Naive thymus-derived CD4-positive, alpha-beta T cell (primary cell): Measurements from ENCODE around the gene AK3. TPM values are rescaled to one million over a fixed set of nuclear protein-coding genes. Genes with fewer than 3 reads are reported as not detected.

ENCODE experiments used
- ATAC-seq: fragments of 150-1000 bp; cut with Tn5 transposase; 2 replicates; pipeline ENCODE4 v1.10.0; 2021; ENCODE audit warnings: mild to moderate bottlenecking, moderate library complexity
- CTCF ChIA-PET: fragments of 350-600 bp; sonication (Branson Sonifier 250); formaldehyde crosslinking; loops from one replicate; lab custom pipeline; 2021; ENCODE audit warnings: antibody characterized with exemption; lab: Charles Lee
- POLR2A ChIA-PET: fragments of 350-600 bp; sonication (Branson Sonifier 250); formaldehyde crosslinking; loops from one replicate; lab custom pipeline; 2021; ENCODE audit warnings: antibody characterized with exemption, inconsistent platforms; lab: Charles Lee
- DNase-seq, 9 donors: peaks; one replicate each; pipeline versions ENCODE4 v3.0.0 to v3.0.0-alpha.2; 2020 to 2022; ENCODE audit warnings: mixed read lengths in 1 of 9
- H3K27ac ChIP-seq: one replicate; pipeline ENCODE4 v1.7.0; 2013; ENCODE audit warnings: mild to moderate bottlenecking, low read depth, low read length, moderate library complexity
- H3K27me3 ChIP-seq, 2 donors: one replicate each; pipeline ENCODE4 v1.7.0; 2013; ENCODE audit warnings: low read length in 2 of 2, mild to moderate bottlenecking in 2 of 2, moderate library complexity in 2 of 2; ENCODE audit not compliant: control insufficient read depth in 2 of 2, insufficient read depth in 2 of 2
- H3K36me3 ChIP-seq, 3 experiments: 1 replicate in 2 of 3; 2 replicates in 1 of 3; pipeline ENCODE4 v1.7.0; 2013; ENCODE audit warnings: low read length in 3 of 3, mild to moderate bottlenecking in 3 of 3, moderate library complexity in 1 of 3; ENCODE audit not compliant: insufficient read depth in 3 of 3, control insufficient read depth in 2 of 3
- H3K4me1 ChIP-seq, 2 donors: one replicate each; pipeline ENCODE4 v1.7.0; 2013; ENCODE audit warnings: low read length in 2 of 2, mild to moderate bottlenecking in 2 of 2, moderate library complexity in 1 of 2; ENCODE audit not compliant: control insufficient read depth in 2 of 2, insufficient read depth in 2 of 2
- H3K4me3 ChIP-seq: 2 replicates; pipeline ENCODE4 v1.7.0; 2013; ENCODE audit warnings: mild to moderate bottlenecking, low read length
- H3K9me3 ChIP-seq, 3 experiments: 1 replicate in 2 of 3; 2 replicates in 1 of 3; pipeline ENCODE4 v1.7.0; 2013; ENCODE audit warnings: low read length in 3 of 3; ENCODE audit not compliant: control insufficient read depth in 2 of 3
- H3K27ac Mint-ChIP-seq, 9 donors: one replicate each; pipeline ENCODE4 v1.8.0; 2020 to 2022; ENCODE audit warnings: mixed read lengths in 9 of 9, mild to moderate bottlenecking in 8 of 9, moderate library complexity in 5 of 9, inconsistent platforms in 2 of 9
- H3K27me3 Mint-ChIP-seq, 5 donors: one replicate each; pipeline ENCODE4 v1.8.0; 2021 to 2022; ENCODE audit warnings: mixed read lengths in 5 of 5, mild to moderate bottlenecking in 1 of 5
- H3K36me3 Mint-ChIP-seq, 5 donors: one replicate each; pipeline ENCODE4 v1.8.0; 2020 to 2022; ENCODE audit warnings: mixed read lengths in 5 of 5, mild to moderate bottlenecking in 3 of 5, inconsistent platforms in 1 of 5
- H3K4me1 Mint-ChIP-seq, 7 donors: one replicate each; pipeline ENCODE4 v1.8.0; 2020 to 2022; ENCODE audit warnings: mixed read lengths in 7 of 7, mild to moderate bottlenecking in 3 of 7, inconsistent platforms in 1 of 7
- H3K4me3 Mint-ChIP-seq, 10 donors: one replicate each; pipeline ENCODE4 v1.8.0; 2020 to 2022; ENCODE audit warnings: mild to moderate bottlenecking in 10 of 10, mixed read lengths in 10 of 10, moderate library complexity in 6 of 10, inconsistent platforms in 2 of 10
- H3K9me3 Mint-ChIP-seq, 11 donors: one replicate each; pipeline ENCODE4 v1.8.0; 2020 to 2022; ENCODE audit warnings: mixed read lengths in 11 of 11, mild to moderate bottlenecking in 4 of 11, inconsistent platforms in 1 of 11, moderate library complexity in 1 of 11
- intact Hi-C, 2 donors: fragments of 100-400 bp; cut with micrococcal nuclease; formaldehyde crosslinking; loops; one replicate each; pipeline ENCODE4 v1.15.1; 2023
- polyA plus RNA-seq, 2 donors: library from polyadenylated mRNA; unstranded; fragments of 300-500 nt; fragmentation: Illumina TruSeq; gene quantifications; one replicate each; pipeline ENCODE4 v1.2.3, GENCODE V29; 2021
- total RNA-seq, 6 experiments: library from RNA in 5 of 6; stranded (reverse) in 5 of 6; gene quantifications; 1 replicate in 5 of 6; 2 replicates in 1 of 6; pipeline ENCODE4 v1.2.3 and lab custom pipeline; 2021 to 2026

The AK3 gene
- total and polyA plus RNA-seq, 7 experiments from 2014 or later = 18.0 to 34.8 (median 27.1) TPM

DNA sequence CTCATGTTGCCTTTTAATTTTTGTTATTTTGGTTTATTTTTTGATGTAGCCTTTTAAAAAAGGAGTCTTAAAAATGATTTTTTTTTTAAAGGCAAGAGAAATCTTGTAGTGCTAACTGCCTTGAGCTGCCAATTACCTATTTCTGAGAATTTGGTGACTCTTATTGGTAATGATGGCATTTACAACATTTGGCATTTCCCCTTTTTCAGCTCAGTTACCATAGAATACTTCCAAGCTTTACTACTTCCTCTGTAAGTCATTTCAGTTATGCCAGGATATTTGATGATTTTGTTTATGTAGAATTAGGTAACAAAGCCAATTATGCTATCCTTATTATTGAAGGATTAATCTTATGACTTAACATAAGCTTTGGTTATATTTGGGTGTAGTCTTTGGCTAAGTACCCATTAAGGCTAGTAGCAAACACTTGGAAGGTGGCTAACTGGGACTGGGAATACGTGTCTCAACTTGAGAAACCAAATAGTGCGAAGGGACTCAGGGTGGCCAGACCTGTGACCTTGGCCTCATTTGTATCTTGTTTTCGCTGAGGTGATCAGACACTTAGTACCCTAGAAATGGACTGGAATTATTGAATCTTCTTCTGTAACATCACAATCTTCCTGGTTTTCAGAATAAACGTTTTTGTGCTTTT, 33.9 kb downstream of the AK3 start:
- POLR2A ChIA-PET = interaction anchor here (0.7 to 1.0 kb wide), 2 partner anchors 16 to 21 kb away, joined by 3 read pairs; no protein-coding TSS in a partner anchor
- DNase-seq (no peak), ATAC-seq (no peak)
- intact Hi-C loops = loop anchor here in 1 of 2 donors (2.0 kb wide), 1 partner anchor 16 kb away; no protein-coding TSS in a partner anchor
- Mint-ChIP-seq H3K4me3 (no peak overlapping the region), H3K36me3 (peaks cover 5 to 46% (median 29%) of the 10 kb centered on the region in 5 donors), H3K27ac (peak overlapping the region in 6 of 9 donors; percentile 17 to 75 (median 44)), H3K9me3 (no peaks in the 10 kb centered on the region), H3K27me3 (no peaks in the 10 kb centered on the region), H3K4me1 (peaks cover 0 to 15% (median 7%) of the 10 kb centered on the region in 7 donors)
- CTCF ChIA-PET = interaction anchor here (0.6 to 1.4 kb wide), 3 partner anchors 22 to 179 kb away, joined by 3 read pairs; no protein-coding TSS in a partner anchor
- no peaks in the 10 kb centered on the region for H3K4me1 ChIP-seq
- no peak overlapping the region for H3K4me3 ChIP-seq
- no peak overlapping the region for H3K27ac ChIP-seq
- peaks cover 2 to 31% (median 4%) of the 10 kb centered on the region in 3 experiments for H3K36me3 ChIP-seq
- H3K9me3 ChIP-seq = no peaks in the 10 kb centered on the region
- H3K27me3 ChIP-seq = no peaks in the 10 kb centered on the region

GRCh38 chr9:4706021-4706420, 35.0 kb downstream of the AK3 start:
- no peak for DNase-seq
- POLR2A ChIA-PET = no interaction called here
- H3K4me1 ChIP-seq = no peaks in the 10 kb centered on the region
- intact Hi-C loops = loop anchor here in 1 of 2 donors (2.0 kb wide), 1 partner anchor 17 kb away; no protein-coding TSS in a partner anchor
- H3K27me3 Mint-ChIP-seq = no peaks in the 10 kb centered on the region
- H3K27me3 ChIP-seq = no peaks in the 10 kb centered on the region
- no peaks in the 10 kb centered on the region for H3K9me3 ChIP-seq
- CTCF ChIA-PET = interaction anchor here (1.1 kb wide), 1 partner anchor 52 kb away, joined by 3 read pairs; no protein-coding TSS in a partner anchor
- H3K4me1 Mint-ChIP-seq = peaks cover 2 to 26% (median 16%) of the 10 kb centered on the region in 7 donors
- no peak for ATAC-seq
- H3K27ac ChIP-seq = no peak overlapping the region
- no peak overlapping the region for H3K4me3 ChIP-seq
- peak overlapping the region in 8 of 9 donors; percentile 9 to 85 (median 39) for H3K27ac Mint-ChIP-seq
- no peak overlapping the region for H3K4me3 Mint-ChIP-seq
- H3K9me3 Mint-ChIP-seq = no peaks in the 10 kb centered on the region
- H3K36me3 Mint-ChIP-seq = peaks cover 0 to 48% (median 33%) of the 10 kb centered on the region in 5 donors
- peaks cover 4 to 37% (median 4%) of the 10 kb centered on the region in 3 experiments for H3K36me3 ChIP-seq

DNA sequence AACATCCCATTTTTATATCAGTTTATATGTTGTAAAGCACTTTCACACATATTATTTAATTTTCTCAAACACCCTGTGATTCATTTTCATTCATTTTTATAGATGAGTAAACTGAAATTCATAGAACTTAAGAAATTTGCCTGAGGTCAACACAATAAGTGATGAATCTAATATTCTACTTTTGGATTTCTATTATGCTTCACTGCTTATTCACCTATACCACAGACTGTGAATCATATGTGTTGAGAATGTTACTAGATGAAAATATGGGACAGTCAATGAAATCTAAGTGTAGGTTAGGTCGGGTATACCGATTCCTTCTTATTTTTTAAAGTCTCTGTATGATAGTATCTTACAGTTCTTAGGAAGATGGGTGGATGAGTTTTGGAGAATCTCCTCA, 36.9 kb downstream of the AK3 start:
- no peaks in the 10 kb centered on the region for H3K27me3 ChIP-seq
- intact Hi-C loops = loop anchor here in 1 of 2 donors (2.0 kb wide), 1 partner anchor 15 kb away; no protein-coding TSS in a partner anchor
- DNase-seq = no peak
- Mint-ChIP-seq H3K27ac (peak overlapping the region in 4 of 9 donors; percentile 43 to 69 (median 46)), H3K27me3 (no peaks in the 10 kb centered on the region), H3K36me3 (peaks cover 0 to 44% (median 31%) of the 10 kb centered on the region in 5 donors), H3K9me3 (no peaks in the 10 kb centered on the region), H3K4me1 (peaks cover 2 to 27% (median 20%) of the 10 kb centered on the region in 7 donors), H3K4me3 (no peak overlapping the region)
- no peak overlapping the region for H3K27ac ChIP-seq
- no peaks in the 10 kb centered on the region for H3K4me1 ChIP-seq
- no peaks in the 10 kb centered on the region for H3K9me3 ChIP-seq
- ATAC-seq = no peak
- ChIA-PET POLR2A (interaction anchor here (0.7 kb wide), 1 partner anchor 38 kb away, joined by 3 read pairs; no protein-coding TSS in a partner anchor), CTCF (no interaction called here)
- no peak overlapping the region for H3K4me3 ChIP-seq
- H3K36me3 ChIP-seq = peaks cover 1 to 36% (median 4%) of the 10 kb centered on the region in 3 experiments

GRCh38 chr9:4701526-4701925, 39.5 kb downstream of the AK3 start:
- Mint-ChIP-seq H3K36me3 (peaks cover 0 to 34% (median 23%) of the 10 kb centered on the region in 5 donors), H3K4me3 (no peak overlapping the region), H3K27ac (peak overlapping the region in 8 of 9 donors; percentile 1 to 66 (median 42)), H3K27me3 (no peaks in the 10 kb centered on the region), H3K4me1 (peaks cover 4 to 32% (median 21%) of the 10 kb centered on the region in 7 donors), H3K9me3 (no peaks in the 10 kb centered on the region)
- Histone ChIP-seq H3K4me3 (no peak overlapping the region), H3K27ac (no peak overlapping the region), H3K9me3 (no peaks in the 10 kb centered on the region), H3K27me3 (no peaks in the 10 kb centered on the region), H3K36me3 (peaks cover 8 to 46% (median 18%) of the 10 kb centered on the region in 3 experiments), H3K4me1 (no peaks in the 10 kb centered on the region)
- intact Hi-C loops = no loop called here
- no peak for ATAC-seq
- no peak for DNase-seq
- CTCF ChIA-PET = interaction anchor here (1.2 kb wide), 1 partner anchor 61 kb away, joined by 3 read pairs; no protein-coding TSS in a partner anchor
- POLR2A ChIA-PET = interaction anchor here (0.6 to 1.8 kb wide), 6 partner anchors 17 to 89 kb away, joined by 3 to 4 read pairs (median 3); partner anchors contain the start of gene CDC37L1

DNA sequence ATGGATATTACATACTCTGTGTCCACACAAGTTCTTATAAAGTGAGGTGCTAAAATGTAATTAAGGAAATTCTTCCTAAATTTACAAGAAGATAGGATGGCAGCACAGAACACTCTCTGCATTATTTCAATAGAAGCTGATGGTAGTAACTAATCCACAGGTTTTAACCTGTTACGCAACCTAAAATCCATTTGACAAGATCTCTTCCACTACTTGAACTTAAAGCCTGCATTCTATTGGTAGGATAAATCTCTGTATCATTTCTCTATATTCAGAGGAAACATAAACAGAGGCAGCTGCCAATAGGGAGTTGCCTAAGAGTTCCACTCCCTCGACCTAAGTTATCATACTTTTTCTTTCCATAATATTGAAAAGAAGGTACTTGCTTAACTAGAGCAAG, 40.1 kb downstream of the AK3 start:
- H3K9me3 Mint-ChIP-seq = no peaks in the 10 kb centered on the region

GRCh38 chr9:4700091-4700490, 40.9 kb downstream of the AK3 start:
- no peaks in the 10 kb centered on the region for H3K27me3 Mint-ChIP-seq
- Histone ChIP-seq H3K4me1 (no peaks in the 10 kb centered on the region), H3K4me3 (no peak overlapping the region), H3K27me3 (no peaks in the 10 kb centered on the region), H3K36me3 (peaks cover 8 to 43% (median 18%) of the 10 kb centered on the region in 3 experiments), H3K9me3 (no peaks in the 10 kb centered on the region), H3K27ac (no peak overlapping the region)
- DNase-seq (no peak), ATAC-seq (no peak)
- no peaks in the 10 kb centered on the region for H3K9me3 Mint-ChIP-seq
- POLR2A ChIA-PET = interaction anchor here (0.8 kb wide), 1 partner anchor 22 kb away, joined by 3 read pairs; no protein-coding TSS in a partner anchor
- peaks cover 4 to 31% (median 23%) of the 10 kb centered on the region in 7 donors for H3K4me1 Mint-ChIP-seq
- intact Hi-C loops = no loop called here
- peak overlapping the region in 3 of 9 donors; percentile 31 to 62 (median 48) for H3K27ac Mint-ChIP-seq
- H3K36me3 Mint-ChIP-seq = peaks cover 0 to 36% (median 17%) of the 10 kb centered on the region in 5 donors
- CTCF ChIA-PET = no interaction called here
- no peak overlapping the region for H3K4me3 Mint-ChIP-seq

More for the DNA sequence above, 40.1 kb downstream of the AK3 start:
- H3K4me1 ChIP-seq = no peaks in the 10 kb centered on the region
- CTCF ChIA-PET = no interaction called here
- Mint-ChIP-seq H3K4me1 (peaks cover 4 to 33% (median 21%) of the 10 kb centered on the region in 7 donors), H3K36me3 (peaks cover 0 to 36% (median 20%) of the 10 kb centered on the region in 5 donors), H3K4me3 (no peak overlapping the region), H3K27ac (peak overlapping the region in 6 of 9 donors; percentile 1 to 66 (median 54)), H3K27me3 (no peaks in the 10 kb centered on the region)
- POLR2A ChIA-PET = interaction anchor here (1.0 to 1.8 kb wide), 3 partner anchors 18 to 22 kb away, joined by 3 to 4 read pairs (median 3); partner anchors contain the start of gene CDC37L1
- DNase-seq (no peak), ATAC-seq (no peak)
- no peak overlapping the region for H3K4me3 ChIP-seq
- intact Hi-C loops = no loop called here
- no peak overlapping the region for H3K27ac ChIP-seq
- H3K27me3 ChIP-seq = no peaks in the 10 kb centered on the region
- H3K9me3 ChIP-seq = no peaks in the 10 kb centered on the region
- H3K36me3 ChIP-seq = peaks cover 8 to 42% (median 18%) of the 10 kb centered on the region in 3 experiments
